Muscle of leg (tissue), 11 donors: ENCODE data around the gene FBXL7. TPM values are rescaled to one million over a fixed set of nuclear protein-coding genes. Genes with fewer than 3 reads are reported as not detected.

Source experiments
- DNase-seq: peaks from one replicate; pipeline ENCODE4 v3.0.0; 2013
- H3K27ac ChIP-seq: one replicate; pipeline ENCODE4 v1.5.1; 2013; ENCODE audit warnings: mild to moderate bottlenecking, low read length, control low read depth
- H3K27me3 ChIP-seq: one replicate; pipeline ENCODE4 v1.6.1; 2013; ENCODE audit warnings: low read length; ENCODE audit not compliant: control insufficient read depth, insufficient read depth
- H3K36me3 ChIP-seq: one replicate; pipeline ENCODE4 v1.6.1; 2013; ENCODE audit warnings: low read length; ENCODE audit not compliant: control insufficient read depth, insufficient read depth
- H3K4me1 ChIP-seq: one replicate; pipeline ENCODE4 v1.6.1; 2013; ENCODE audit warnings: low read length; ENCODE audit not compliant: control insufficient read depth, insufficient read depth
- H3K4me3 ChIP-seq: one replicate; pipeline ENCODE4 v1.5.1; 2013; ENCODE audit warnings: low read length, control low read depth
- H3K9me3 ChIP-seq: replicated peaks from 2 replicates; pipeline ENCODE4 v1.6.1; 2013; ENCODE audit warnings: low read depth, low read length; ENCODE audit not compliant: control insufficient read depth
- WGBS: methylation state at CpG from one replicate; pipeline ENCODE4 v1.1.5; 2013; ENCODE audit warnings: missing lambda C conversion rate; ENCODE audit not compliant: insufficient coverage; 5-methylcytosine and 5-hydroxymethylcytosine counted together
- polyA plus RNA-seq, 8 donors: library from polyadenylated mRNA; unstranded; fragments of 120-200 nt; gene quantifications; one replicate each; pipeline versions ENCODE4 v1.2.1 to v1.2.3, GENCODE V29; 2013; ENCODE audit warnings: inconsistent platforms in 1 of 8, low replicate concordance in 1 of 8; ENCODE audit not compliant: insufficient read length in 8 of 8, insufficient read depth in 1 of 8
- total RNA-seq: library from RNA; stranded (reverse); fragments of 120-200 nt; gene quantifications from one replicate; pipeline ENCODE4 v1.2.4, GENCODE V29; 2013

Gene FBXL7
- total and polyA plus RNA-seq, 9 donors: 9.0 to 26.1 (median 21.5) TPM

GRCh38 chr5:15704397-15704947 lies 204.5 kb downstream of the FBXL7 start:
- no peak for DNase-seq
- H3K9me3 ChIP-seq: no peaks in the 10 kb centered on the region
- H3K27ac ChIP-seq: no peak overlapping the region
- no peaks in the 10 kb centered on the region for H3K36me3 ChIP-seq
- H3K4me1 ChIP-seq: peaks cover 2% of the 10 kb centered on the region
- no peak overlapping the region for H3K4me3 ChIP-seq
- no peaks in the 10 kb centered on the region for H3K27me3 ChIP-seq

DNA sequence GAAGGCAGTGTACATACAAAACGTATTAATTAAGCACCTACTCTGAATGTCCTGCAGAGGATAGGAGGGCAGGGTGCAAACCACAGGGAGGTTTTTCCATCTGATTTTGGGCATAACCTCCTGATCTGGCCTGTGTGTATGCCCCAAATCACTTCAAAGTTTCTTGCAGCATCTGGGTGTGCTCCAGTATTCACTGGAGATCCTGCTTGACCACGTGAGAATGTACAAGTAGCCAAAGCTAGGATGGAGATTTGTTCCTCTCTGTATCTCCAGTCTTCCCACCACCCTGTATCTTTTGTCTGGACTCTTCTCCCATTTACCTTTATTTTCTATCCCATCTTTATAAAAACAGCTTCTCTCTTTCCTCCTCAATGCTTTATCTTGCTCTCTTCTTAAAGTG lies 207.7 kb downstream of the FBXL7 start:
- Histone ChIP-seq H3K36me3 (no peaks in the 10 kb centered on the region), H3K27ac (no peak overlapping the region), H3K9me3 (no peaks in the 10 kb centered on the region), H3K4me1 (peaks cover 2% of the 10 kb centered on the region), H3K4me3 (no peak overlapping the region), H3K27me3 (no peaks in the 10 kb centered on the region)
- DNase-seq: no peak
- WGBS: no CpG with 5 or more reads among the region's 2 CpGs

DNA sequence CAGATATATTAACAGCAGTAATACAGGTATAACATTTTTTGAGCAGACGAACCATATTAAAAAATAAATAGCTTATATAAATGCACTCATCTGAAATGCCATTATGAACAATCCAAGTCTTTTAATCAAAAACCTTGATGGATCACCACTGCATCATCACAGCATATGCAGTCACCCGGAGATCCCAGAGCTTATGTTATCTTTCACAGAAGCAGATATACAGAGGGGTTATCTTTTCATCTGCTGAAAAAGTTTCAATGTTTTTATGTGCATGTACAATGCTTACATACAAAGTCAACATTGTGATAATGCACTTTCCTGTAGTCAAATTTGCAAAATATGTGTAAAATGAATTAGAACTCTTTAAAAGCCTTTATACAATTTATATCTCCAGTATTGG lies 211.9 kb downstream of the FBXL7 start:
- DNase-seq: no peak
- Histone ChIP-seq H3K36me3 (no peaks in the 10 kb centered on the region), H3K27ac (no peak overlapping the region), H3K4me1 (peaks cover 2% of the 10 kb centered on the region), H3K27me3 (no peaks in the 10 kb centered on the region), H3K4me3 (no peak overlapping the region), H3K9me3 (no peaks in the 10 kb centered on the region)
- no CpG with 5 or more reads among the region's 2 CpGs for whole genome bisulfite sequencing

DNA sequence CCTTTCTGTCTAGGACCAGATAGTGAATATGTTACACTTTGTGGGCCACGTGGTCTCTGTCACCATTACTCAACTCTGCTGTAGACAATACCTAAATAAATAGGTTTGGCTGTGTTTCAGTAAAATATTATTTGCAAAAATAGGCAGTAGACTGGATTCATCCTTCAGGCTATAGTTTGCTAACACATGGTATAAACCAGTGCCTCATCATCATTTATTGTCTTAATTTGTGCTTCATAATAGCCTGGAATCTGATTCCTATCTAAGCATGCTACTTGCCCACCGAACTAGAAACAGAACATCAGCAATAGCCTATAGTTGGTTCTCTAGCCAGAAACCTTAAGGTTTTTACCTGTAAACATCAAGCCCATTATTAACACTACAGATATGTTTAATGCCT lies 215.6 kb downstream of the FBXL7 start:
- Histone ChIP-seq H3K27me3 (no peaks in the 10 kb centered on the region), H3K36me3 (no peaks in the 10 kb centered on the region), H3K27ac (no peak overlapping the region), H3K9me3 (no peaks in the 10 kb centered on the region), H3K4me3 (no peak overlapping the region), H3K4me1 (no peaks in the 10 kb centered on the region)
- no CpG with 5 or more reads among the region's 2 CpGs for WGBS
- DNase-seq: no peak

- 20% methylated on average over 1 of the region's 5 CpGs for WGBS
- Histone ChIP-seq H3K9me3 (no peaks in the 10 kb centered on the region), H3K27ac (no peak overlapping the region), H3K27me3 (no peaks in the 10 kb centered on the region), H3K36me3 (no peaks in the 10 kb centered on the region), H3K4me1 (no peaks in the 10 kb centered on the region), H3K4me3 (no peak overlapping the region)
- DNase-seq: peak; percentile 85
Observed at GRCh38 chr5:15715967-15716366, 216.0 kb downstream of the FBXL7 start.

DNA sequence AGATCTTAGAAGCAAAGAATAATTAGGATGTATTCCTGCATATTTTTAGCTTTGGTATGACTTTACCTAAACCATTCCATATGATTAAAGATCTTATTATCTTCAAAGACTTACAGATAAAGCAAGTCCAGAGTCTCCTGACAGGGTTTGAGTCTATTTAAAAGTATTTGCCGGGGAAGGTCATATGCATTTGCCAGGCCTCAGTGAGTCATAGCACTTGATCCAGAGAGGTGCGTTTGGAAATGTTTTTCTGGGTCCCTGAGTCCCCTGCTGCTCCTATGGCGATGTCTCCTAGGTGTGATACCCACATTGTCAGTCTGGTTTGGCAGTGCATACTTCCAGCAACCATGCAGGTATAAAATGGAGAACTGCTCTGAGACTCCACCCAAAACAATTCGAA lies 217.0 kb downstream of the FBXL7 start:
- Histone ChIP-seq H3K36me3 (no peaks in the 10 kb centered on the region), H3K4me3 (no peak overlapping the region), H3K4me1 (no peaks in the 10 kb centered on the region), H3K27me3 (no peaks in the 10 kb centered on the region), H3K9me3 (no peaks in the 10 kb centered on the region), H3K27ac (no peak overlapping the region)
- DNase-seq: no peak
- 50% methylated on average over 1 of the region's 4 CpGs for WGBS

DNA sequence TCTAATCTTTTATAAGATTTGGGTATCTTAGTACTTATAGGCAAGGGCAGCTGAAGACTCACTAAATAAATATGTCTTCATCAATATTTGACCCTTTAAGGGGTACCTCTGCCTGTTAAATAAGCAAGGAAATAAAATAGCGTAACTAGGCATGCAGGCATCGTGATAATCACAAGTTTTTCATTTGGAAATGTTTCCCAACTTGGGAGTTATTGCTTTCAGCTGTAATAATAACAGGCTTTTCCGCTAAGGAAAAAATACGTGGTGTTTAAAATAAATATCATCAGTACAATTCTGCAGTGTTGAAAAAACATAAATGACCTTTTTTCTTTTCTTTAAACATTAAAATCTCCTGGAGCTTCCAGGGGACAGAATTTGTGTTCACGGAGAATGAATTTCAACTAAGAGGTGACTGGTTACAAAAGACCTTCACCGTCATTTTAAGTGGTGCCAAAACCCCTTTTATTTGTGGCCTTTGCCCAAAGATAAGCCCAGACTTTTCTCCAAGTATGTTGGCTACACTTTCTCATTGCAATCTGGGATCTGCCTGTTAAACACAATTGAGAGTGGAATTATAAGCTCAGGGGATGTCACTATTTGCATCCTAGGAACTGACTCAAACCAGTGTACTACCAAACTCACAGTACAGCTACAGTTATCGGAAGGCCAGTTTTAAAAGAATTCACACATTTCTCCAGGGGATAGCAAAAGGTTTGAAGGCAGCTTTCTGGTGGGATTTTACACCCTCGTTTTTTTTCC lies 218.6 kb downstream of the FBXL7 start:
- Histone ChIP-seq H3K9me3 (no peaks in the 10 kb centered on the region), H3K27ac (peak overlapping the region; percentile 31), H3K27me3 (no peaks in the 10 kb centered on the region), H3K4me1 (no peaks in the 10 kb centered on the region), H3K36me3 (no peaks in the 10 kb centered on the region), H3K4me3 (no peak overlapping the region)
- DNase-seq: peak; percentile 56
- no CpG with 5 or more reads among the region's 8 CpGs for WGBS

GRCh38 chr5:15719784-15720183 lies 219.8 kb downstream of the FBXL7 start:
- no peak for DNase-seq
- Histone ChIP-seq H3K27ac (no peak overlapping the region), H3K36me3 (no peaks in the 10 kb centered on the region), H3K4me1 (no peaks in the 10 kb centered on the region), H3K9me3 (peaks cover 2% of the 10 kb centered on the region), H3K27me3 (no peaks in the 10 kb centered on the region), H3K4me3 (no peak overlapping the region)
- WGBS: 0% methylated on average over 1 of the region's 4 CpGs

- DNase-seq: no peak
- H3K27ac ChIP-seq: no peak overlapping the region
- no peaks in the 10 kb centered on the region for H3K27me3 ChIP-seq
- no peak overlapping the region for H3K4me3 ChIP-seq
- no peaks in the 10 kb centered on the region for H3K4me1 ChIP-seq
- H3K9me3 ChIP-seq: peaks cover 4% of the 10 kb centered on the region
- no peaks in the 10 kb centered on the region for H3K36me3 ChIP-seq
Observed at GRCh38 chr5:15720515-15720914, 220.5 kb downstream of the FBXL7 start.

- no peak overlapping the region for H3K4me3 ChIP-seq
- no peaks in the 10 kb centered on the region for H3K36me3 ChIP-seq
- DNase-seq: no peak
- no peaks in the 10 kb centered on the region for H3K27me3 ChIP-seq
- no peak overlapping the region for H3K27ac ChIP-seq
- H3K4me1 ChIP-seq: no peaks in the 10 kb centered on the region
- WGBS: 100% methylated on average over 1 of the region's 7 CpGs
- H3K9me3 ChIP-seq: peaks cover 11% of the 10 kb centered on the region
Observed at GRCh38 chr5:15722305-15722704, 222.3 kb downstream of the FBXL7 start.

DNA sequence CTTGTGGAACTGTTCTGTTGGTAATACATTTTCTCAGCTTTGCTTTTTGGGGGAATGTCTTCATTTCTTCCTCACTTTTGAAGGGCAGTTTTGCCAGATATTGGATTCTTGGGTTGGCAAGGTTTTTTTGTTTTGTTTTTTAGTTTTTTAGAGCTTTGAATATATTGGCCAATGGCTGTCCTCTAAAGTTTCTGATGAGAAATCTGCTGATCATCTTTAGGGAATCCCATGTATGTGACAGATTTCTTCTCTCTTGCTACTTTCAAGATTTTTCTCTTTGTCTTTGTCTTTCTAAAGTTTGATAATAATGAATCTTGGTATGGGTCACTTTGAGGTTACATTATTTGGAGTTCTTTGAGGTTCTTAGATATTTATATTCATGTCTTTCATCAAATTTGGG lies 227.4 kb downstream of the FBXL7 start:
- H3K4me3 ChIP-seq: no peak overlapping the region
- peaks cover 21% of the 10 kb centered on the region for H3K9me3 ChIP-seq
- no peak for DNase-seq
- no peaks in the 10 kb centered on the region for H3K27me3 ChIP-seq
- no peaks in the 10 kb centered on the region for H3K4me1 ChIP-seq
- H3K36me3 ChIP-seq: no peaks in the 10 kb centered on the region
- H3K27ac ChIP-seq: no peak overlapping the region
